Germinal center (tissue), 1 donor: ENCODE measurements around the gene RASA3.
"Not testable (repeated sequence)": the region's sequence is repeated elsewhere in the genome, so short reads cannot be mapped to it uniquely, and the experiment has no call there.

Experiments
- DNase-seq: peaks from one replicate; pipeline ENCODE4 v3.0.0; 2012; ENCODE audit warnings: mixed read lengths, low spot score

RASA3 gene

DNA sequence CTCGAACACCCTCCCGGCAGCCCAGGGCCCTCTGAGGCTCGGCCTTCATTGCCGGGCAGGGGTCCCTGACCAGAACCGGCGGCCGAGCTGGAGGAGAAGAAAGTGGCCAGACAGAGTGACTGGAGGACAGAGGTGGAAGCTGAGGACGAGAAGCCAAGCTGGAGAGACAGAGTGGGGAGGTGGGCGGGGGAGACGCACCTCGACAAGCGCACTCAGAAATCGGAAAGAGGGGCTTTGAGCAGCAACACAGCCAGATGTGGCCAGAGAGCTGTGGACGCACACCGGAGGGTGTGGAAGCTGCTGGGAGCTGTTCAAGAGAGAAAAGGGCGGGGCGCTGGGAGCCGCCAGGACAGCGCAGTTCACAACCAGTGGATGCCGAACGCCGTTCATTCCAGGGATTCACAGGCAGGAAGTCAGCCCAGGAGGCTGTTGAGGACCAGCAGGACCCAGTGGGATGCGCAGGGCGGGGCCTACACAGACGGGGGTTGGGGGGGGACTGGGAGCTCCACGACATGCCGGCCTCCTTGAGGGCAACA, 130.3 kb downstream of the RASA3 start:
- no peak for DNase-seq

DNA sequence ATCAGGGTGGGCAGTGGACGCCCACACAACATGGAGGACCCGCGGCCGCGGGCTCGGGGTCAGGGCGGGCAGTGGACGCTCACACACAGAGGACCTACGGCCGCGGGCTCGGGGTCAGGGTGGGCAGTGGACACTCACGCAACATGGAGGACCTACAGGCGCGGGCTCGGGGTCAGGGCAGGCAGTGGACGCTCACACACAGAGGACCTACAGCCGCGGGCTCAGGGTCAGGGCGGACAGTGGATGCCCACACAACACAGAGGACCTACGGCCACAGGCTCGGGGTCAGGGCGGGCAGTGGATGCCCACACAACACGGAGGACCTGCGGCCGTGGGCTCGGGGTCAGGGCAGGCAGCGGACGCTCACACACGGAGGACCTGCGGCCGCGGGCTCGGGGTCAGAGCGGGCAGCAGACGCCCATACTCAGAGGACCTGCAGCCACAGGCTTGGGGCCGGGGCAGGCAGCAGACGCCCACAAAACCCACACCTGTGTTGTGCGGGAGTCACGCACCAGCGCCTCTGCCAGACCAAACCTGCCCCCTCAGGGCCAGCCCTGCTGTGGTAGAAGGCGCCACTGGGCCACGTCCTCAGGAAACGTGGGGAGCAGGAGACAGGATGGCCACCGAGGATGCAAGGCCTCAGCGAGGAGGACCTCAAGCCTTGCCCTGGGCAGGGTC, 131.0 kb downstream of the RASA3 start:
- no peak for DNase-seq

DNA sequence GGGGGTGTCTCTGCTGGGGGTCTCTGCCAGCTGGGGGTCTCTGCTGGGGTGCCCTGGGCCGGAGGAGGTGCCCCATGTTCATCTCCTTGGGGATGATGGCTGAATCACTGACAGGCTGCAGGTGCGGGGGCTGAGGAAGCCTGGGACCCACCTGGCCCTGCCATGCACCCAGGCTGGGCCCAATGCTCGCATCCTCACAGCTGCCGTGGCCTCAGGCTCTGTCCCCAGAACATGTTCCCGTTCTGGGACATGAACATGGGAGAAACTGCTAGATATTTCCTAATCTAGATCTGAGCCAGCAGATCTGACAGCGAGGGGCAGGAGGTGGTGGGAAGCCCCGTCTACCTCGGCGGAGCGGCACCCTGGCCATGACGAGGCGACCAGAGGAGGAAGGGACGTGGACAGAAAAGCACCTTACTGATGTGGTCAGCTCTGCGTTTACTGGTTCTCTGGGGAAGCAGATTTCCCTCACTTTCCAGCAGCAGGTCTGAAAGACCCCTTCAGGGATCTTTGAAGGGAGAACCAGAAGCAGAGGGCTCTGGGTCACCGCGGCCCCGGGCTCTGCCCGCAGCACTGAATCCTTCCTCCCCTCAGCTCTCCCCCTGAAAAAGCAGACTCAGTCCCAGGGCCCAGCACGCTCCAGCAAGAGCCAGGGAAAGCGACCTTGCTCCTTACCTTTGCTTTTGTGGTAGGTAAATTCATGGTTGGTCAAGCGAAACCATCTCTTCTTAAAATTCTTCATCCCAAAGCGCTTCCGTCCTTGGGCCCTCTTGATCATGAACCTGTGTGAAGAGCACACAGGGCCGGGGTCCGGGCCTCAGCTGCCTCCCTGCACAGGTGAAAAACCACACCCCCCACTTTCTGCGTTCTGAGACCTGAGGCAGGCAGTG, 132.0 kb downstream of the RASA3 start:
- DNase-seq = no peak

DNA sequence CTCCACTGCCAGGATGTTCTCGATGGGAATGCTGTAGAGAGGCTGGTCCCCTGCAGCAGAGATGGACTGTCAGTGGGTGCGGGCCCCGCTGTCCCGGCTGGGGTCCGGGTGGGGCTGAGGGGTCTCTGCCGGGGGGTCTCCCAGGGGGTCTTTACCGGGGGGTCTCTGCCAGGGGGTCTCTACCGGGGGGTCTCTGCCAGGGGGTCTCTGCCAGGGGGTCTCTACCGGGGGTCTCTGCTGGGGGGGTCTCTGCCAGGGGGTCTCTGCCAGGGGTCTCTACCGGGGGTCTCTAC, 132.9 kb downstream of the RASA3 start:
- no peak for DNase-seq

DNA sequence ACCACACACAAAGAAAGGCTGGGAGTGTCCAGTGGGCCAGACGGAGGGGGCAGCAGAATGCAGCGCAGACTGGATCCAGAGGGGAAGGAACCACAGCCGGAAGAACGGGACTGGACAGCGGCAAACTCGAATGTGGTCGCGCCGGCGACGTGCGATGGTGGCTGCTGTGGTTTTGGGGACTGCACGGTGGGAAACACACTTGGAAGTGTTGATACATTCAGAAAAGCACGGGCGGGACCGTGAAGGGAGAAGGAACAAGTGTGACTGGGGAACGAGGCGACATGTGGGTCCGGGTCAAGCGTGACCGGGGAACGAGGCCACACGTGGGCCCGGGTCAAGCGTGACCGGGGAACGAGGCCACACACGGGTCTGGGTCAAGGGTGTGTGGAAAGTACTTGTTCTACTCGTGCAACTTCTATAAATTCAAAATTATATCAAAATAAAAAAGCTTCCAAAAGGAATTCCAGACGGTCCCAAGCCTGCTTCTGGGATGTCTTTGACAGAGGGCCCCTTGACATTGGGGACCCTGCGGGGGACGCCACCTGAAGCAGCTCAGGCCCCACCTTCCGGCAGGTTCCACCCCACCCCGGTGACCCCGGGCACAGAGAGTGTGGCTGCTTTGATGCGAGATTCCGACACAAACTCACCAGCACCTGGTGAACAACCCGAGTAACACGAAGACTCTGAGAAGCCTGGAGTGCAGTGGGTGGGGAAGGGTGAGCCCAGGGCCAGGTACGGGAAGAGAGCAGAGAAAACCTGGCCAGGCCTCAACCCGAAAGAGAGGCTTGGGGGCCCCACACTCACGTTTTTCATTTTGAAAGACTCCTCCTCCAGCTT, 133.4 kb downstream of the RASA3 start:
- no peak for DNase-seq

DNA sequence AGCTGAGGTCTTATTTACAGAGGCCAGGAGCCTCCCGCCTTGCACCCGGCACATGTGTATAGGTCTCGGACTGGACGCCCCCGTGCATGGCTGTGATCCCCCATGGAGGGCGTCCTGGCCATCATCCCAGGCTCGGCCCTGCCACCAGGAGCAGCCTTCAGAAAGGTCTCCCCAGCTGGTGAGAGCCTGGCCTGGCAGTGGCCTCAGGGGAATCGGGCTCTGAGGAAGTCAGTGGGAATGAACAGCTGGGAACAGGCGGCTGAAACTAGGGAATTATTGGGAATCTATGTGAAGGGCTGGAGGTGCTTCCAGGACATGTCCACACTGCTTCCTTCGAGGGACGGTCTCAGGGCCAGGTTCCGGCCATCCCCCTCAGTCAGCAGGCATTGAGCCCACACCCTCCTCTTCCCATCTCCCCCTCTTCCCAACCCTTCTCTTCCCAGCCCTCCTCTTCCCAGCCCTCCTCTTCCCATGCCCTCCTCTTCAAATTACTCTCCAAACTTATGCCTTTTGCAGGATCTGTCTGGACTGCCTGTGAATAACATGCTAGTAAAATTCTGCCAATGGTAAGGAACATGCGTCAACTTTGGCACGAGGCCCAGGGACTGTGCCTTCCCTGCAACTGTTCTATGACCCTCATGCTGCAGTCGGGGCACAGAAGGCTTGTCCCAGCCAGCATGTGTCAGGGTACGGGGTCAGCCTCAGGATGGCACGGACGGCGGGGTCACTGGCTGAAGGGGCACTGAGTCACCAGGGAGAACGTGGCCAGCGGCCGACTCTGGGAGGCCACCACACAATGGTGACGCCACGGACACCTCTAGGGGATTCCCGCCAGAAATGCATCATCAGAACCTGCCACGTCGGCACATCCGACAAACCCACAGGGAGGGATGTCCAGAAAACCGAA, 134.3 kb downstream of the RASA3 start:
- no peak for DNase-seq

DNA sequence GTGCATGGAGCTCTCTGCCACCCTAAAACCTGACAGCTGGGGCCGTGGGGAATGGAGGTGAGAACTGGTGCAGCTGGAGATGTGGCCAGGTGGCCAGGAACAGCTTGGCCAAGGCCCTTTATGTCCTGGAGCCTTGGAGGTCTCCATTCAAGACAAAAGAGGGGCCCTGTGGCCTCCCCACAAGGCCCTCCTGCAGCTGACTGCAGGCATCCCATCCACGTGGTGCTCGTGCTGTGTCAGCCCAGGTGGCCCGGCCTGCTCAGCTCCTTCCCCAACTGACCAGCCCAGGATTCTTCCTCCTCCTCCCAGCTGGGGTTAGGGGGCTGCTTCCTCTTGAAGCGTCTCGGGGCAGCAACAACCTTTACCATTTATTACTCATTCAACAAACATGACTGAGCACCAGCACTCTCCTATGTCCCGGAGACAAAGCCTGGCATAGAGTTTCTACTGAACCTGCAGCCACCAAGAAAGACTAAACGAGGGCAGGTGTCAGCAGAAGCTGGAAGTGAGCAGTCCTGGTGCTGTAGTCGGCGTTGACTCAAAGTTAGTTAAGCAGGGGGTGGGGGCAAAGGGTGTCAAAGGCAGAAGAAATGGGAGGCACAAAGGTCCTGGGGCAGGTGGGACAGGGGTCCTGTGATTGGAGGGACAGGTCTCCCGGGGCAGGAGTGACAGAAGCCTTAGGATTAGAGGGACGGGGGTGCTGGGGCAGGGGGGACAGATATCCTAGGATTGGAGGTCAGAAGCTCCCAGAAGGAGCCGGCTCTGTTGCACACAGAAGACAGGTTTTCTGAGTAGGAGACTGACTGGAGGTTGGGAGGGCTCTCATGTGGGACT, 135.3 kb downstream of the RASA3 start:
- no peak for DNase-seq

DNA sequence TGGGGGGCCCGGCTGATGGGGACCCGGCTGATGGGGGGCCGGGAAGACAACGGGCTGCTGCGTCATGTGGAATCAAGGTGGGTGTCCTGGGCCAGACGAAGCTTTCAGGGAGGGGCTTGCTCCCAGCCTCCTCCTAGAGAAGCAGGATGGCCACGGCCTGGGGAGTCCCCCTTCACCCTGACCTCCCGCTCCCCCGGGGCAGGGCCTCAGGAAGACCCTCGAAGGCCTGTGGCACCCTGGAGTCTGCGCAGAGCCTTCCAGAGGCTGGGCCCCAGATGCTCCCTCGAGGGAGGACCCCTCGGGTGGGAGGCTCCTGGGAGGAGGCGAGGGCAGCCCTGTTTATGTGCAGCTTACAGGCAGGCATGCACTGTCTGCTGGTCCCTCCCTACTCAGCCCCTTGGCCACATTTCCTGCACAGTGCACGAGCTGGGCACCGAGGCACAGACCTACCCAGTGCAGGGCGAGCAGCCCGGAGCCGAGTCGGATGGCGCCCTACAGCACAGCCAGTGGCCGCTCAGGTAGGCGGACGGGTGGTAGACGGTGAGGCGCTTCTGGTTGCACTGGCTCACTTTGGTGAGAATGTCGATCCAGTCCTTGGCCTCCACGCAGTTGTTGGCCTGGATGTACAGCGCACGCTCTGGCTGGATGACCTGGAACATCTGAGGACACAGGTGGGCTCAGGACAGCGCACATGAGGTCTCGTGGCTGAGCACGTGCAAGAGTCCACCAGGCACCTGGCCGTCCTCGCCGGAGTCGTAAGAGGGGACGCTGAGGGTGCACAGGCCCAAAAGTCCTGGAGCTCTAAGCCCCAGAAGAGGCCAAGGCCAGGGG, 136.1 kb downstream of the RASA3 start:
- no peak for DNase-seq

DNA sequence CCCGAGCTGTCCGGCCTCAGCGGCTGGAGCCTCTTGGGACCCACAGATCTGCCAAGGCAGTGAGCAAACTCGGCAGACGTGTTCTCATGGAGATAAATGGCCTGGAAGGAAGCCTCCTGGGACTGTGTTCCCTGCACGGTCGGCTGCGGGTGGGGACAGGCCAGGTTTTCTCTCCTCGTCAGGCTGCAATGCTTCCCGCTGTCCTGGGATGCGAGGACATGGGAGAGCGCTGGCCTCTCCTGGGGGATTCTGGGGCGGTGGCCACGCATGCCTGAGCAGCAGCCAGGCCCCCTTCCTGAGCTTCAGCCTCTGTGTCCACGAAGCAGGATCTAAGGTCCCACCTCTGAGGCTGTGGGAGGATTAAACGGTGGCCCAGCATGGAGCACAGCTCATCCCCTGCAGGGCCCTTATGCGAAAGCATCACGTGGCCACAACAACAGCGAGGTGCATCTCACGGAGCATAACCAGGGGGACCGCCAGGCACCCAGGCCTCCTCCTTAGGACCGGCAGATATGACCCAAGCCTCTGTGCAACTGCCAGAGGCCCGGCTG, 137.3 kb downstream of the RASA3 start:
- DNase-seq = no peak

DNA sequence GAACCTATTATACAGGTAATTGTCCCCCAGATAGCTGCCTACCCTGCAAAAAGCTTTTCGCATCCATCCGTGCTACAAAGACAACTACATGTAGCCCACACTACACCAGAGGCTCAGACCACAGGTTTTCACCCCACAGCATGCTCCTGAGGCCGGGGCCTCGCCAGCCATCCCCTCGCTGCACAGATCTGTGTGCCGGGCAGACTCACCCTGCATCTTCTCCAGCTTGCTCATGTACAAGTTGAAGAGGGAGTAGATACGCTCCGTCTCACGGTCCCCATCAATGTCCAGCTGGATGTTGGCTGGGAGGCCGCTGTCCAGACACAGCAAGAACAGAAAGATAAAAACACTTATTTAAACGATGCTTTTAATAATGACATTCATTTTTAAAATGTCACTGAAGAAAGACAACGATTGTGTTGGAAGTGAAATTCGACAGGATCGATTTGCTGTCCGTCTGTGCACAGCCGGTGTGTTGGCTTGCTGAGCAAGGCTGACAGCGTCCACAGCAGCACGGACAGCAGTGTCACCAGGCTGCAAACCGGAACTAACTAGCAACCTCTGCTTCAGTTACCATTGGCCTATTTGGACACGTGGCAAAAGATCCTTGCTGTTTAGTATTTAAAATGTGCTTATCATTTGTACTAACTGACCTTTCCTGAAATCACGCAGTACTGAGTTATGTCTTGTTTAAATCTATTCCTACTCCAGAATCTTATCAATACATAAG, 140.0 kb downstream of the RASA3 start:
- DNase-seq = no peak

DNA sequence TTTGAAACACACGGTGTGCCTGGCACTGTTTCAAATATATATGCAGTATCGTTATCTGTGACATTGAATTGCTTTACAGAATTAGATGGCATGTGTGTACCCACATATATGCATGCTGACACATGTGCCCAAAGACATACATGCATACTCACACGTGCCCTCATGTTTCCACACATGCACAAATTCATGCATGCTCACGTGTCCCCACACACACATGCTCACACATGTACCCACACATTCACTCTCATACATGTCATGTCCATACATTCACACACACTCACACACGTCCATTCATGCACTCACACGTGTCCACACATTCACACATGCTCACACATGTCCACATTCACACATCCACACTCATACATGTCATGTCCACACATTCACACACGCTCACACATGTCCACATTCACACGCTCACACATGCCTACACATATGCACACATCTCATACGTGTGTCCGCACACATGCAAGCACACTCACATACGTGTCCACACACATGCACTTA, 140.7 kb downstream of the RASA3 start:
- no peak for DNase-seq

DNA sequence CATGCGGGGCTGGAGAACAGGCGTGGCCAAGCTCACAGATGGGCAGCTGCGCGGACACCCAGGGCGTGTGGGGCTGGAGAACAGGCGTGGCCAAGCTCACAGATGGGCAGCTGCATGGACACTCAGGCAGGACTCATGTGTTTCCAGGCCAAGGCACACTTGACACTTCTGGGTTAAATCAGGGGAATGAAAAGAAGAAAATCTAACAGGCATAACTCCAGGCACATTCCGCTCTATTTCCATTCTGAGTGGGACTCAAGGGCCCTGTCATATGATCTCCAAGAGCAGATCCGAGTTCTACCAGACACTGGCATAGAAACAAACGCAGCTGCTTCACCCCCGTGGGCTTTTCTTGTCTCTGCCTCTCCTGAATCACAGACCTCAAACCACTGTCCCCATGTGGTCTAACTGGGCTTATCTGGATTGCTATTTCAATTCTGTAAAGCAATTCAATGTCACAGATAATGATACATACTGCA, 141.2 kb downstream of the RASA3 start:
- no peak for DNase-seq

DNA sequence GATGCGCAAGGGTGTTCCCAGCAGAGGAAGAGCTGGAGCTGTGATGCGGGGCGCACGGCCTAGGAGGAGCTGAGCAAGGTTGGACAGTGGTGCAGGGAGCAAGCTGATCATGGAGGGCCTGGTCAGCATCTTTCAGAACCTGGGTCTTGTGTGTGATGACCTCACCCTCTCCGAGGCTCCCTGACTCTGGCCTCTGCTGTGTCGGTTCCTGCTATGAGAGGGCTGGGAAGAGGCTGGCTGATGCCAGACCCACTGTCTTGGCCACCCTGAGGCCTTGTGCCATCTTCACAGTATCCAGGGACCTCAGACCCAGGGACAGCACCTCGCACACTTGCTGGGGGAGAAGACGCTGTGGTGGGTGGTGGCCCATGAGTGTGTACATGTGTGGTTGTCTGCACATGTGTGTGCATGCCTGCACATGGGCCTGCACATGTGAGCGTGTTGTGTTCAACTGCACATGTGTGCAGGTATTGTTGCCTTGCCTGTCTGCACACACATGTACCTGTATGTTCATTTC, 142.0 kb downstream of the RASA3 start:
- DNase-seq = no peak

DNA sequence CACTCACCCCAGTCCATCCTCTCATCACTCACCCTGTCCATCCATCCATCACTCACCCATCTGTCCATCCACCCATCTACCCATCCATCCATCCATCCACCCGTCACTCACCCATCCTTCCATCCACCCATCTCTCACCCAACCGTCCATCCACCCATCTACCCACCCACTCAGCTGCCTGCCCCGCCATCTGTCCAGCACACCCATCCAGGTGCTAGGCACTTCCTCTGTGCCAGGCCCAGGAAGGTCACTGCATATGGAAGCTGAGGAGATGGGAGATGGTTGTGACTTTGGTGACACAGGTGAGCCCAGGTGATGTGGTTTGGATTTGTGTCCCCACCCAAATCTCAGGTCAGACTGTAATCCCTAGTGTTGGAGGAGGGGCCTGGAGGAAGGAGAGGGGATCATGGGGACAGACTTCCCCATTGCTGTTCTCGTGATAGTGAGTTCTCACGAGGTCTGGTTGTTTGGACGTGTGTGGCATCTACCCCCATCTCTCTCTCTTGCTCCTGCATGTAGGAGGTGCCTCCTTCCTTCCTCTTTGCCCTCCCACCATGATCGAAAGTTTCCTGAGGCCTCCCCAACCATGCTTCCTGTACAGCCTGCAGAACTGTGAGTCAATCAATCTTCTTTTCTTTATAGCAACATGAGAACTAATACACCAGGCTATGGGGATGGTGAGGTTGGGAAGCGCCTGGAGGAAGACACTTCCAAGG, 142.7 kb downstream of the RASA3 start:
- DNase-seq = no peak

DNA sequence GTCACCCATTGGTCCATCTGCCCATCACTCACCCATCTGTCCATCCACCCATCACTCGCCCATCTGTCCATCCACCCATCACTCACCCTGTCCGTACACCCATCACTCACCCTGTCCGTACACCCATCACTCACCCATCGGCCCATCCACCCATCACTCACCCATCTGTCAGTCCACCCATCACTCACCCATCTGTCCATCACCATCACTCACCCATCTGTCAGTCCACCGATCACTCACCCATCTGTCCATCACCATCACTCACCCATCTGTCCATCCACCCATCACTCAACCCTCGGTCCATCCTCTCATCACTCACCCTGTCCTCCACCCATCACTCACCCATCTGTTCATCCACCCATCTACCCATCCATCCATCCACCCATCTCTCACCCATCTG, 143.6 kb downstream of the RASA3 start:
- not testable (repeated sequence) for DNase-seq

DNA sequence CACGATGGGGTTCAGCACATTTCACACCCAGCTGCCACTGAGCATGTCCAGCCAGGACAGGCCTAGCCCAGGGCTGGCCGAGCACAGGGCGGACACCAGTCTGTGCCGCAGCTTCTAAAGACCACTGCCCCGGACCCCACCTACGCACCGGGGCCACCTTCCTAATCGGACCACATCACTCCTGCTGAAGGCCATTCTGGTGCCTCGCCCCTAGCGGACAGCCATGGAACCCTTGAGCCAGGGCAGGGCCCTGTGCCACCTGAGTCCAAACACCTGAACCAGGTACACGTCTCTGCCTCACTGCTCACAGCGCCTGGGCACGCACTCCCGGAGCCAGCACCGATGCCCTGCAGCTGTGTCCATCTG, 150.1 kb downstream of the RASA3 start:
- no peak for DNase-seq

DNA sequence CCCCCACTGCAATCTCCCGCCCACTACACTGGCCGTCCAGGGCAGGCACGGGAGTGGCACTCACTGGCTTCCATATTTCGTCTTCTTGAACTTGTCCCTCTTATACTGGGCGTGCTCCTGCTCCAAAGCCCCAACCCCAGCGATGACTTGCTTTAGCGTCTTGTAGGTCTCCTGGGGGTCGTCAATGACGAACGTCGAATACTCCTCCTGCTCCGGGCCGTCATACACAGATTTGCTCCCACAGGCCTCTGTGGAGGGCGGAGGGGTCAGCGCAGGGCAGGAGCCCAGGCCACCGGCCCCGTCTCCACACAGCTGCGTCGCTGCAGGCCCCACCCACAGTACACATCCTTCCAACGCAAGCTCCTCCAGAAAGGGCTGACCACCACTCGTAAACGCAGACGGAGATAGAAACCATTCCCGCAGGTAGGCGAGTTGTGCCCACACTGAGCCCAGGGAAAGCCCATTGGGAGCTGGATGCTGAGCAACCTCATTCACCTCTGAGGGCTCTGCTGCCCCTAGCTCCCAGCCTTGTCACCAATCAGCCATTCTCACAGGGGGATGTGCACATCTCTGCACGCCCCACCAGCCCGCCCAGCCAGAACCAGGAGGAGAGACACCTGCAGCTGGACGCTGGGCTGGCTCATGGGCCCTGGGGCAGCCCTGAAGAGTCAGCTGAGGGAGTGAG, 150.7 kb downstream of the RASA3 start:
- no peak for DNase-seq
